GM23248 (cell line): ENCODE results near the gene NRCAM.

Experiments
- EZH2 ChIP-seq: fragments of 200-600 bp; sonication (generic); IDR thresholded peaks from 2 replicates; pipeline ENCODE4 v1.6.1; 2018; ENCODE audit warnings: antibody characterized with exemption, mild to moderate bottlenecking; ENCODE audit not compliant: insufficient read depth, poor library complexity, severe bottlenecking
- EZH2phosphoT487 ChIP-seq: fragments of 200-600 bp; sonication (generic); IDR thresholded peaks from 2 replicates; pipeline ENCODE4 v1.6.1; 2018; ENCODE audit warnings: antibody characterized with exemption, moderate library complexity, mild to moderate bottlenecking, low read depth; ENCODE audit not compliant: insufficient read depth

DNA sequence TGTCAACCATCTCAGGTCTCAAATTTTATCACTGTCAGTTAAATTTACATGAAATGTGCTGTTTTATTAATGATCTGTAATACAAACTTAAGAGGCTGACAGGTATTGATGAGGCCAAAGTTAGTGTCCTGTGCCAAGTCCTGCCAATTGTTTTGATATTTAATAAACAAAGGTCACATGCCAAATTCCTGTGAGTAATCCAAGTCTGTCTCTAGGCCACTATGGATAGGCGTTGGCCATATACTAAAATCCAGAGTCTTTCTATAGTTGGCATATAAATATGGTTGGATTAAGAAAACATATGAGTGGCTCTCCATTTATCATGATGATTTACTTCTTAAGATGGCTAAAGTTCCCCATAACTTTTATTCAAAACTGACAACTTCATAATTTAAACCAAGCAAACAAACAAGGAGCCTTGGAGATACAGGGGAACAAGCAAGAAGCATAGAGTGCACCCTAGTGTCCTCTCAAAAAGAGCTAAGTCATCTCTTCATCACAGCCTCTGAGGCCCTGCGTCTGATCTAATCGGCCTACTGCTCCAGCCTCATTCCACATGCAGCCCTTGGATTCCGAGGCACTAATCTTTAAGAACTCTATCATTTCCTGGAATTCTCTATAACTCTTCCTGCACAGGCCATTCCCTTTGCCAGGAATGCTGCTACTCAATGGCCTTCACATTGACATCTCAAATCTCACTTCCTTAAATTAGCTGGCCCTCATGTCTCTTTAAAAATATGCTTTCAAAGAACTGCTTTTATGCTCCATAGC, 32.7 kb upstream of the NRCAM start:
- TF ChIP-seq EZH2 (no peak), EZH2phosphoT487 (no peak)
